ENCODE results near the gene SSNA1. TPM values are rescaled to one million over a fixed set of nuclear protein-coding genes. Genes with fewer than 3 reads are reported as not detected.

The SSNA1 gene
- total RNA-seq, 1 donor from 2014 or later, result 97.9 TPM

DNA sequence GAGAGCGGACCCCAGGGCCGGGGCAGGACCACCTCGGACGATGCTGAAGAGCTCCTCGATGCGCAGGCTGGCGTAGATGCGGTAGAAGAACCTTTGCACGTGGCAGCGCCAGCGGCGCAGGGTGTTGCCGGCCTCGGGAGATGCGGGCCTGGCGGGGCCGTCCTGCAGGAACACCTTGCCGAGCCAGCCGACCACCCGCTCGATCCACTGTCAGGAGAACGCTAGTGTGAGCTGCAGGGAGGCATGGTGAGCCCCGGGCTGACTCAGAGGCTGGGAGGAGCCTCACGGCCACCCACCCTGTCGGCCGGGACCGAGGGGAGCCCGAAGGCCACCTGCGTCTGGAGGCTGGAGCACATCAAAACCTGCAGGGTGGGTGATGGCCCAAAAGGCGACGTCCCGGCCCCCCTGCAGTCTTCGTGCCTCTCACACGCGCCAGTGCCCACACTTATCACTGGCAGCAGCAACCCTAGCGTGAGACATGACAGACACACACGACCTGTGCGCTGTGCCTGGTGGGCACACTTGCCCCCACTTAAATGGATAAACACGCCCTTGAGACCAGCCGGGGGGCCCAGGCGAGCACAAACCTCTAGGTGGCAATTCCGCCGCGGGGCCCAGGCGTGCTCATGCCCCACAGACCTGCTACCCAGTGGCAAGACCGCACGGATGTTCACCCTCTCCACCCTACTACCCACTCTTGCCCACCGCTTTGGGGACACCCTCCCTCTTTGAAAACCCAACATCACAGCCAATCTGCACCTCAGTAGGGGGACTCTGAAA lies 3.4 kb upstream of the SSNA1 start:
- FAIRE-seq (no peak), DNase-seq (ENCODE audit: low read depth) (no peak)
- Histone ChIP-seq H3K4me3 (ENCODE audit: low read depth, low read length) (no peak overlapping the region), H3K36me3 (ENCODE audit: control insufficient read depth, insufficient read depth, low read length) (peaks cover 40% of the 10 kb centered on the region), H3K27me3 (ENCODE audit: control insufficient read depth, insufficient read depth, low read length) (no peaks in the 10 kb centered on the region)
- TF ChIP-seq, protein P1, sequence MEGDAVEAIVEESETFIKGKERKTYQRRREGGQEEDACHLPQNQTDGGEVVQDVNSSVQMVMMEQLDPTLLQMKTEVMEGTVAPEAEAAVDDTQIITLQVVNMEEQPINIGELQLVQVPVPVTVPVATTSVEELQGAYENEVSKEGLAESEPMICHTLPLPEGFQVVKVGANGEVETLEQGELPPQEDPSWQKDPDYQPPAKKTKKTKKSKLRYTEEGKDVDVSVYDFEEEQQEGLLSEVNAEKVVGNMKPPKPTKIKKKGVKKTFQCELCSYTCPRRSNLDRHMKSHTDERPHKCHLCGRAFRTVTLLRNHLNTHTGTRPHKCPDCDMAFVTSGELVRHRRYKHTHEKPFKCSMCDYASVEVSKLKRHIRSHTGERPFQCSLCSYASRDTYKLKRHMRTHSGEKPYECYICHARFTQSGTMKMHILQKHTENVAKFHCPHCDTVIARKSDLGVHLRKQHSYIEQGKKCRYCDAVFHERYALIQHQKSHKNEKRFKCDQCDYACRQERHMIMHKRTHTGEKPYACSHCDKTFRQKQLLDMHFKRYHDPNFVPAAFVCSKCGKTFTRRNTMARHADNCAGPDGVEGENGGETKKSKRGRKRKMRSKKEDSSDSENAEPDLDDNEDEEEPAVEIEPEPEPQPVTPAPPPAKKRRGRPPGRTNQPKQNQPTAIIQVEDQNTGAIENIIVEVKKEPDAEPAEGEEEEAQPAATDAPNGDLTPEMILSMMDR (IDR thresholded peaks at IDR 0.05; ENCODE audit: insufficient read depth, low read length, severe bottlenecking), result no peak

DNA sequence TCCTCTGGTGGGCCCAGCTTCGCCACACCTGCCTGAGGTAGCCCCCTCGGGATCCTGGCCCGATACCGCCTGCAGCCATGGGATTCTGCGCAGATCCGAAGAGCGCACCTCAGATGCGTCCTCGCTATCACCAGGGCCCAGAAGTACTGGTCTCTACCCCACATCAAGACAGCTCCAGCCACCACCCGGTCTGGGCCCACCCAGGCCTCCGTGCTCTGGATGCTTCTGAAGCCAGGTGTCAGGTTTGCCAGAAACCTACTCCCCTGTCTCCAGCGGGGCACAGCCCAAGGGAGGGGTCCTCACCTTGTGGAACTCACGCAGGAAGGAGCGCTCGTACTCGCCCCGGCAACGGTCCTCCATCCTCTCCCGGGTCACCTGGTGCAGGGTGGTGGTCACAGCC lies 2.6 kb upstream of the SSNA1 start:
- peaks cover 42% of the 10 kb centered on the region for H3K36me3 ChIP-seq (ENCODE audit: control insufficient read depth, insufficient read depth, low read length)
- no peaks in the 10 kb centered on the region for H3K27me3 ChIP-seq (ENCODE audit: control insufficient read depth, insufficient read depth, low read length)
- TF ChIP-seq, protein P1 (IDR thresholded peaks at IDR 0.05; ENCODE audit: insufficient read depth, low read length, severe bottlenecking), result no peak
- H3K4me3 ChIP-seq (ENCODE audit: low read depth, low read length), result no peak overlapping the region
- no peak for FAIRE-seq
- DNase-seq (ENCODE audit: low read depth), result no peak

DNA sequence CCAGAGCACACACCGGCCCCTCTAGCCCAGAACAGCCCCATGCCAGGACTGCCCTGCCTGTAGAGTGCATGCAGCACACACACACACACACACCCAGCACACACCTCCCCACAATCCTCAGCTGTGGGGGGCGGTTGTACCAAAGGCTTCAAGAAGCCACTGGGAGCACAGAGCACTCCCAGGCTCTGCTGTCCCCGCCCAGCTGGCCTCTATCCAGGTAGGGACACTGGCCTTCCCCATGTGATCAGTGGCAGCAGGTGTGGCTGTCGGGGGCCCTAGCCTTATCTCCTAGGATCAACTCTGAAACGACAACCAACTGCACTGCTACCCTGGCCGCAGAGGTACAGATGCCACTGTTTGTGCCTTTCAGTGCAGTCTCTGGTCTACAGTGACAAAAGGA lies 2.1 kb upstream of the SSNA1 start:
- Histone ChIP-seq H3K4me3 (ENCODE audit: low read depth, low read length) (no peak overlapping the region), H3K27me3 (ENCODE audit: control insufficient read depth, insufficient read depth, low read length) (no peaks in the 10 kb centered on the region), H3K36me3 (ENCODE audit: control insufficient read depth, insufficient read depth, low read length) (peaks cover 39% of the 10 kb centered on the region)
- no peak for FAIRE-seq
- DNase-seq (ENCODE audit: low read depth), result no peak
- TF ChIP-seq, protein P1 (IDR thresholded peaks at IDR 0.05; ENCODE audit: insufficient read depth, low read length, severe bottlenecking), result no peak

DNA sequence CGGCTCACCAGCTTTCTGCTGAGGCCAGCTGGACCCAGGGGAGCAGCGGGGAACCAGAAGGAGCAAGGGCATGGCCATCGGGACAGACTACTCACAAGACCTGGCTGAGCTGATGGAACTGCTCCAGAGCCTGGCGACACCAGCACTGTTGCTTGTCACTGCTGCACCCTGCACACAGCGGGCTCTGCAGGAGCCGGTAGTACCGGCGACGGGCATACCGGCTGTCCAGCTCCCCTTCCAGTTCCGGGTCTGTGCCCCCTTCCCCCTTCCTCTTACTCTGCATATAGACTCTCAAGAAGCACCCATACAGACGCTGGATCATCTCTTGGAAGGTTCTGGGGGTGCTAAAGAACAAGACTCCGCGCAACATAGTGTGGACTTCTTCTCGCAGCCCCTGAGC lies 1.1 kb upstream of the SSNA1 start:
- TF ChIP-seq, protein P1 (IDR thresholded peaks at IDR 0.05; ENCODE audit: insufficient read depth, low read length, severe bottlenecking), result no peak
- DNase-seq (ENCODE audit: low read depth) (no peak), FAIRE-seq (peak; percentile 86)
- Histone ChIP-seq H3K36me3 (ENCODE audit: control insufficient read depth, insufficient read depth, low read length) (peaks cover 39% of the 10 kb centered on the region), H3K4me3 (ENCODE audit: low read depth, low read length) (peak overlapping the region; percentile 55), H3K27me3 (ENCODE audit: control insufficient read depth, insufficient read depth, low read length) (no peaks in the 10 kb centered on the region)

DNA sequence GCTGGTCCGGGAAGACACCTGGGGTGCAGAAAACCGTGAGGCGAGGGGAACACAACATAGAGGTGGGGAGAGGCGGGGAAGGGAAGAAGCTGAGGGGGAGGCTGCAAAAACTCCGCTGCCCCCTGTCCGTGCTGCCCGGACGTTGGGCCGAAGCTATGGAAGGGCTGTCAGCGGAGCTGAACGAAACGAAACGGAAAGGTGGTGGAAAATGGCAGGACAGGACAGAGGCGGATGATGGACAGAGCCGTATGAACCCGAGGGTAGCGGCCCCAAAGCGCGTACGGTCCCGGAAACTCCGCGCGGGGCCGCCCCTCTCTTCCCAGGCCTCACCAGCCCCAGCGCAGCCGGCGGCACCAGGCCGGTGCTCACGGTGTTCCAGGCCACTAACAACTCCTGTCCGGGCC lies 388 bp upstream of the SSNA1 start:
- peak overlapping the region; percentile 55 for H3K4me3 ChIP-seq (ENCODE audit: low read depth, low read length)
- H3K36me3 ChIP-seq (ENCODE audit: control insufficient read depth, insufficient read depth, low read length), result peaks cover 34% of the 10 kb centered on the region
- DNase-seq (ENCODE audit: low read depth), result no peak
- FAIRE-seq, result no peak
- TF ChIP-seq, protein P1 (IDR thresholded peaks at IDR 0.05; ENCODE audit: insufficient read depth, low read length, severe bottlenecking), result no peak
- no peaks in the 10 kb centered on the region for H3K27me3 ChIP-seq (ENCODE audit: control insufficient read depth, insufficient read depth, low read length)
